HEK293 (cell line): ENCODE measurements around the gene COX6A2.

ENCODE experiments used
- OSR2 ChIP-seq: fragments of 450-650 bp; formaldehyde crosslinking; IDR thresholded peaks from 2 replicates; pipeline ENCODE4 v1.5.1; 2016; ENCODE audit warnings: missing biosample characterization, missing genetic modification characterization
- ZEB2 ChIP-seq: fragments of 450-650 bp; formaldehyde crosslinking; IDR thresholded peaks from 2 replicates; pipeline ENCODE4 v1.5.1; 2016; ENCODE audit warnings: missing biosample characterization, missing genetic modification characterization
- ZNF140 ChIP-seq: fragments of 450-650 bp; formaldehyde crosslinking; IDR thresholded peaks from 2 replicates; pipeline ENCODE4 v1.5.1; 2016; ENCODE audit warnings: missing biosample characterization, missing genetic modification characterization
- ZNF274 ChIP-seq, 2 experiments: fragments of 200-500 bp in 1 of 2; fragments of 450-650 bp in 1 of 2; sonication (Bioruptor generic) in 1 of 2; formaldehyde crosslinking in 1 of 2; IDR thresholded peaks; 2 replicates each; pipeline versions ENCODE4 v1.5.1 to v1.6.1; 2014 to 2016; ENCODE audit warnings: borderline replicate concordance in 1 of 2, inconsistent platforms in 1 of 2, low read length in 1 of 2, missing biosample characterization in 1 of 2, missing genetic modification characterization in 1 of 2
- ZNF311 ChIP-seq: fragments of 450-650 bp; formaldehyde crosslinking; IDR thresholded peaks from 2 replicates; pipeline ENCODE4 v1.5.1; 2017; ENCODE audit warnings: missing biosample characterization, missing genetic modification characterization, borderline replicate concordance
- ZNF324 ChIP-seq: fragments of 450-650 bp; formaldehyde crosslinking; IDR thresholded peaks from 2 replicates; pipeline ENCODE4 v1.5.1; 2016; ENCODE audit warnings: missing biosample characterization, missing genetic modification characterization
- ZNF391 ChIP-seq: fragments of 450-650 bp; formaldehyde crosslinking; IDR thresholded peaks from 2 replicates; pipeline ENCODE4 v1.5.1; 2016; ENCODE audit warnings: low read depth, missing biosample characterization, missing genetic modification characterization, borderline replicate concordance
- ZNF629 ChIP-seq: fragments of 450-650 bp; formaldehyde crosslinking; IDR thresholded peaks from 2 replicates; pipeline ENCODE4 v1.5.1; 2017; ENCODE audit warnings: missing biosample characterization, missing genetic modification characterization
- ZNF664 ChIP-seq: fragments of 450-650 bp; formaldehyde crosslinking; IDR thresholded peaks from 2 replicates; pipeline ENCODE4 v1.5.1; 2016; ENCODE audit warnings: missing biosample characterization, missing genetic modification characterization
- ZNF785 ChIP-seq: fragments of 450-650 bp; formaldehyde crosslinking; IDR thresholded peaks from 2 replicates; pipeline ENCODE4 v1.5.1; 2016; ENCODE audit warnings: missing biosample characterization, missing genetic modification characterization
- ZNF843 ChIP-seq: fragments of 450-650 bp; formaldehyde crosslinking; IDR thresholded peaks from 2 replicates; pipeline ENCODE4 v1.5.1; 2016; ENCODE audit warnings: missing biosample characterization, missing genetic modification characterization

GRCh38 chr16:31475946-31476302, 47.8 kb upstream of the COX6A2 start:
- TF ChIP-seq ZNF629 (tag by site-specific recombination), result no peak
- TF ChIP-seq ZNF140 (tag by site-specific recombination), result no peak
- no peak for TF ChIP-seq ZNF664 (tag by site-specific recombination)
- TF ChIP-seq ZNF785 (tag by site-specific recombination), result no peak
- TF ChIP-seq ZEB2 (tag by site-specific recombination), result no peak
- no peak for TF ChIP-seq ZNF391
- no peak for TF ChIP-seq ZNF843 (tag by site-specific recombination)
- TF ChIP-seq ZNF311, result no peak
- no peak for TF ChIP-seq ZNF274 (IDR thresholded peaks at IDR 0.05; ENCODE audit: low read length)
- TF ChIP-seq ZNF274 (tag by site-specific recombination; IDR thresholded peaks at IDR 0.05; ENCODE audit: borderline replicate concordance), result no peak
- TF ChIP-seq OSR2 (tag by site-specific recombination), result no peak
- no peak for TF ChIP-seq ZNF324
